ENCODE results near the gene FLVCR1. TPM values are rescaled to one million over a fixed set of nuclear protein-coding genes. Genes with fewer than 3 reads are reported as not detected.
"Not testable (repeated sequence)": the region's sequence is repeated elsewhere in the genome, so short reads cannot be mapped to it uniquely, and the experiment has no call there.

The FLVCR1 gene
- total and polyA plus RNA-seq, 4 experiments from 2014 or later, result 1.5 to 12.7 (median 6.9) TPM

DNA sequence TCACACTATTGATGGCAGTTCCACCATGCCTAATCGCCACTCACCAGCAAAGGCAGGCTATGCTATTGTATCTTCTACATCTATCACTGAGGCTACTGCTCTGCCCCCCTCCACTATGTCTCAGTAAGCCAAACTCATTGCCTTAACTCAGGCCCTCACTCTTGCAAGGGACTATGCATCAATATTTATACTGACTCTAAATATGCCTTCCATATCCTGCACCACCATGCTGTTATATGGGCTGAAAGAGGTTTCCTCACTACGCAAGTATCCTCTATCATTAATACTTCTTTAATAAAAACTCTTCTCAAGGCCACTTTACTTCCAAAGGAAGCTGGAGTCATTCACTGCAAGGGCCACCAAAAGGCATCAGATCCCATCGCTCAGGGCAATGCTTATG lies 13.6 kb upstream of the FLVCR1 start:
- POLR2A ChIA-PET (ENCODE audit: partially characterized antibody), result not testable (repeated sequence)

DNA sequence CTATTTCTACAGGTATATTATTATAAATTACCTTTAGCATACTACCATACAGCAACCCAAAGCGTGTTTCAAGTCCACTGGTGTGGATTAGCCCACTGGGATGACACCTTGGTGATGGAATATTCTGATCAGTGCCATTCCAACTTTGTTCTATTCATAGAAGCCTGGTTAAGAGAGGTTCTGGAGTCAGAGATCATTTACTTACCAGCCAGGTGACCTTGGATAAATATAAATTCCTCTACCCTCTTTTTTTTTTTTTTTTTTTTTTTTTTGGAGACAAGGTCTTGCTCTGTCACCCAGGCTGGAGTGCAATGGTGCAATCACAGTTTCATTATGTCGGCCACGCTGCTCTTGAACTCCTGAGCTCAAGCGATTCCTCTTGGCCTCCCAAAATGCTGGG lies 10.5 kb upstream of the FLVCR1 start, which contains the start of gene SPATA45:
Gene SPATA45, minus strand, starts transcription at position 101 of the 400 bp plus-strand sequence. CDS start 11,500 bp downstream, outside the sequence.
- Histone ChIP-seq H3K4me3 (ENCODE audit: low read length in 2 of 2) (no peak within 1 kb of the TSS), H3K9me3 (ENCODE audit: control insufficient read depth in 1 of 2, low read length in 2 of 2) (no peaks in the 10 kb centered on the region), H3K27ac (ENCODE audit: low read depth, low read length) (no peak within 1 kb of the TSS), H3K27me3 (ENCODE audit: insufficient read depth, low read length) (no peaks in the 10 kb centered on the region), H3K36me3 (ENCODE audit: insufficient read depth, low read length) (no peaks in the 10 kb centered on the region), H3K4me1 (ENCODE audit: insufficient read depth, low read length) (no peaks in the 10 kb centered on the region)
- CTCF ChIA-PET (ENCODE audit: partially characterized antibody), result interaction anchor here (0.9 kb wide), 1 partner anchor 28 kb away, joined by 3 read pairs; no protein-coding TSS in a partner anchor
- Mint-ChIP-seq H3K36me3 (no peaks in the 10 kb centered on the region), H3K4me1 (no peaks in the 10 kb centered on the region), H3K27ac (peak within 1 kb of the TSS in 1 of 7 donors; percentile 79), H3K27me3 (no peaks in the 10 kb centered on the region), H3K9me3 (peaks cover 0 to 11% (median 0%) of the 10 kb centered on the region in 8 donors), H3K4me3 (no peak within 1 kb of the TSS)
- DNase-seq, result no peak
- POLR2A ChIA-PET (ENCODE audit: partially characterized antibody), result no interaction called here
- intact Hi-C loops (cut with micrococcal nuclease), result no loop called here

More for the DNA sequence above, 13.6 kb upstream of the FLVCR1 start:
- intact Hi-C loops (cut with micrococcal nuclease); H3K4me1 Mint-ChIP-seq; H3K4me3 ChIP-seq (ENCODE audit: low read length in 2 of 2); H3K9me3 ChIP-seq (ENCODE audit: control insufficient read depth in 1 of 2, low read length in 2 of 2); H3K36me3 Mint-ChIP-seq; H3K4me1 ChIP-seq (ENCODE audit: insufficient read depth, low read length); H3K4me3 Mint-ChIP-seq; H3K27ac ChIP-seq (ENCODE audit: low read depth, low read length); H3K27me3 Mint-ChIP-seq; H3K27ac Mint-ChIP-seq; H3K36me3 ChIP-seq (ENCODE audit: insufficient read depth, low read length); DNase-seq; CTCF ChIA-PET (ENCODE audit: partially characterized antibody); H3K27me3 ChIP-seq (ENCODE audit: insufficient read depth, low read length); H3K9me3 Mint-ChIP-seq: not testable (repeated sequence)

DNA sequence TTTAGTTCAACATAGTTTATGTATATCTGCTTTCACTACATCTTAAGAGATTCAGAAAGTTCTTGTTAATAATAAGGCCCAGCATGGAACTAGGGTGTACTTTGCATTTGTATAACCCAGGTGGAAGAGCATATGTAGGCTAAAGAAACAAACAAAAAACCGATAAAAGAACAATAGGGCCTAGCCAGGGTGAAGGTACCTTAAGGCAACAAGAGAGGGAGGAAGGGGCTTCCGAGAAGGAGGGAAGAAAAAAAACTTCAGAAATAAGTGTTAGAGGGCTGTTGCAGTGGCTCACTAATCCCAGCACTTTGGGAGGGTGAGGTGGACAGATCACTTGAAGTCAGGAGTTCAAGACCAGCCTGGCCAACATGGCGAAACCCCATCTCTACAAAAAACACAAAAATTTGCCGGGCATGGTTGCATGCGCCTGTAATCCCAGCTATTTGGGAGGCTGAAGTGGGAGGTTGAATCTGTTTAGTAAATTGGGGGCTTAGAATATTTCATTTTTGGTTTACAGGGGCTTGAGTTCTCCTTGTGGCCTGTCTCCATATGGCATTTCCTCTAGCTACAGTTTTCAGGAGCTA lies 5.9 kb upstream of the FLVCR1 start:
- H3K27ac Mint-ChIP-seq, result no peak overlapping the region
- intact Hi-C loops (cut with micrococcal nuclease), result no loop called here
- peaks cover 0 to 7% of the 10 kb centered on the region in 2 donors for H3K36me3 Mint-ChIP-seq

GRCh38 chr1:212853658-212854057 lies 4.4 kb upstream of the FLVCR1 start:
- H3K4me1 ChIP-seq (ENCODE audit: insufficient read depth, low read length), result peaks cover 9% of the 10 kb centered on the region
- no peaks in the 10 kb centered on the region for H3K36me3 ChIP-seq (ENCODE audit: insufficient read depth, low read length)
- no peak for DNase-seq
- Mint-ChIP-seq H3K4me3 (no peak overlapping the region), H3K27ac (no peak overlapping the region), H3K27me3 (no peaks in the 10 kb centered on the region), H3K9me3 (peaks cover 0 to 5% (median 0%) of the 10 kb centered on the region in 8 donors), H3K4me1 (peaks cover 5 to 17% (median 11%) of the 10 kb centered on the region in 4 donors), H3K36me3 (peaks cover 6 to 7% of the 10 kb centered on the region in 2 donors)
- CTCF ChIA-PET (ENCODE audit: partially characterized antibody), result interaction anchor here (1.5 kb wide), 1 partner anchor 10 kb away, joined by 5 read pairs; no protein-coding TSS in a partner anchor
- intact Hi-C loops (cut with micrococcal nuclease), result no loop called here
- H3K27me3 ChIP-seq (ENCODE audit: insufficient read depth, low read length), result no peaks in the 10 kb centered on the region
- POLR2A ChIA-PET (ENCODE audit: partially characterized antibody), result no interaction called here
- no peak overlapping the region for H3K27ac ChIP-seq (ENCODE audit: low read depth, low read length)
- no peaks in the 10 kb centered on the region for H3K9me3 ChIP-seq (ENCODE audit: control insufficient read depth in 1 of 2, low read length in 2 of 2)
- H3K4me3 ChIP-seq (ENCODE audit: low read length in 2 of 2), result no peak overlapping the region

More for the DNA sequence above, 5.9 kb upstream of the FLVCR1 start:
- Mint-ChIP-seq H3K9me3 (peaks cover 0 to 11% (median 0%) of the 10 kb centered on the region in 8 donors), H3K27me3 (no peaks in the 10 kb centered on the region), H3K4me1 (peaks cover 0 to 11% (median 6%) of the 10 kb centered on the region in 4 donors), H3K4me3 (no peak overlapping the region)
- H3K9me3 ChIP-seq (ENCODE audit: control insufficient read depth in 1 of 2, low read length in 2 of 2), result no peaks in the 10 kb centered on the region
- POLR2A ChIA-PET (ENCODE audit: partially characterized antibody), result no interaction called here
- DNase-seq, result no peak
- no peak overlapping the region for H3K27ac ChIP-seq (ENCODE audit: low read depth, low read length)
- H3K4me1 ChIP-seq (ENCODE audit: insufficient read depth, low read length), result peaks cover 7% of the 10 kb centered on the region
- no peaks in the 10 kb centered on the region for H3K36me3 ChIP-seq (ENCODE audit: insufficient read depth, low read length)
- H3K4me3 ChIP-seq (ENCODE audit: low read length in 2 of 2), result no peak overlapping the region
- CTCF ChIA-PET (ENCODE audit: partially characterized antibody), result no interaction called here
- H3K27me3 ChIP-seq (ENCODE audit: insufficient read depth, low read length), result no peaks in the 10 kb centered on the region

GRCh38 chr1:212856755-212857154 lies 1.3 kb upstream of the FLVCR1 start:
- CTCF ChIA-PET (ENCODE audit: partially characterized antibody), result interaction anchor here (0.6 kb wide), 1 partner anchor 72 kb away, joined by 4 read pairs; no protein-coding TSS in a partner anchor

DNA sequence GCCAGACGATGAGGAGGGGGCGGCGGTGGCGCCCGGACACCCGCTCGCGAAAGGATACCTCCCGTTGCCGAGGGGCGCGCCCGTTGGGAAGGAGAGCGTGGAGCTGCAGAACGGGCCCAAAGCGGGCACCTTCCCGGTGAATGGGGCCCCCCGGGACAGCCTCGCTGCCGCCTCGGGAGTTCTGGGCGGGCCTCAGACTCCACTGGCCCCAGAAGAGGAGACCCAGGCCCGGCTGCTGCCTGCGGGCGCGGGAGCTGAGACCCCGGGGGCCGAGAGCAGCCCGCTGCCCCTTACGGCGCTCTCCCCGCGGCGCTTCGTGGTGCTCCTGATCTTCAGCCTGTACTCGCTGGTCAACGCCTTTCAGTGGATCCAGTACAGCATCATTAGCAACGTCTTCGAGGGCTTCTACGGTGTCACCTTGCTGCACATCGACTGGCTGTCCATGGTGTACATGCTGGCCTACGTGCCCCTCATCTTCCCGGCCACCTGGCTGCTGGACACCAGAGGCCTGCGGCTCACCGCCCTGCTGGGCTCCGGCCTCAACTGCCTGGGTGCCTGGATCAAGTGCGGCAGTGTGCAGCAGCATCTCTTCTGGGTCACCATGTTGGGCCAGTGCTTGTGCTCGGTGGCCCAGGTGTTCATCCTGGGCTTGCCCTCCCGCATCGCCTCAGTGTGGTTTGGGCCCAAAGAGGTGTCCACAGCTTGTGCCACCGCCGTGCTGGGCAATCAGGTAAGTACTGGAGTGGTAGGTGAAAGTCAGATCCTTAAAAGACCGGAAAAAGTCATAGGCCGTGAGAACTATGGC lies 588 bp downstream of the FLVCR1 start:
- CTCF ChIA-PET (ENCODE audit: partially characterized antibody), result interaction anchor here (1.2 to 1.4 kb wide), 3 partner anchors 64 to 136 kb away, joined by 3 read pairs; no protein-coding TSS in a partner anchor

More at GRCh38 chr1:212856755-212857154, 1.3 kb upstream of the FLVCR1 start:
- Histone ChIP-seq H3K4me1 (ENCODE audit: insufficient read depth, low read length) (peaks cover 31% of the 10 kb centered on the region), H3K4me3 (ENCODE audit: low read length in 2 of 2) (no peak overlapping the region), H3K27me3 (ENCODE audit: insufficient read depth, low read length) (no peaks in the 10 kb centered on the region), H3K27ac (ENCODE audit: low read depth, low read length) (no peak overlapping the region), H3K36me3 (ENCODE audit: insufficient read depth, low read length) (no peaks in the 10 kb centered on the region), H3K9me3 (ENCODE audit: control insufficient read depth in 1 of 2, low read length in 2 of 2) (no peaks in the 10 kb centered on the region)
- Mint-ChIP-seq H3K27ac (peak overlapping the region in 3 of 7 donors; percentile 23 to 81 (median 63)), H3K4me3 (peak overlapping the region in 7 of 8 donors; percentile 48 to 98 (median 58)), H3K36me3 (peaks cover 7 to 8% of the 10 kb centered on the region in 2 donors), H3K27me3 (no peaks in the 10 kb centered on the region), H3K4me1 (peaks cover 8 to 18% (median 16%) of the 10 kb centered on the region in 4 donors), H3K9me3 (peaks cover 0 to 4% (median 0%) of the 10 kb centered on the region in 8 donors)
- DNase-seq, result no peak
- POLR2A ChIA-PET (ENCODE audit: partially characterized antibody), result interaction anchor here (0.6 to 2.2 kb wide), 2 partner anchors 64 to 124 kb away, joined by 3 to 28 read pairs; partner anchors contain the start of genes NSL1 and TATDN3
- intact Hi-C loops (cut with micrococcal nuclease), result loop anchor here (5.0 kb wide), 1 partner anchor 1279 kb away; the partner anchor contains the start of gene SLC30A1

More for the DNA sequence above, 588 bp downstream of the FLVCR1 start:
- peak overlapping the region; percentile 90 to 97 (median 93) for H3K27ac Mint-ChIP-seq
- H3K27ac ChIP-seq (ENCODE audit: low read depth, low read length), result peak overlapping the region; percentile 71
- H3K36me3 Mint-ChIP-seq, result peaks cover 9 to 10% of the 10 kb centered on the region in 2 donors
- peaks cover 13 to 25% (median 20%) of the 10 kb centered on the region in 4 donors for H3K4me1 Mint-ChIP-seq
- intact Hi-C loops (cut with micrococcal nuclease), result loop anchor here (1.0 to 5.0 kb wide), 3 partner anchors 67 to 1281 kb away; partner anchors contain the start of genes ANGEL2, NSL1, SLC30A1 and TATDN3
- no peaks in the 10 kb centered on the region for H3K9me3 ChIP-seq (ENCODE audit: control insufficient read depth in 1 of 2, low read length in 2 of 2)
- peak overlapping the region; percentile 58 to 75 for H3K4me3 ChIP-seq (ENCODE audit: low read length in 2 of 2)
- no peaks in the 10 kb centered on the region for H3K27me3 ChIP-seq (ENCODE audit: insufficient read depth, low read length)
- H3K36me3 ChIP-seq (ENCODE audit: insufficient read depth, low read length), result no peaks in the 10 kb centered on the region
- no peaks in the 10 kb centered on the region for H3K9me3 Mint-ChIP-seq
- peaks cover 44% of the 10 kb centered on the region for H3K4me1 ChIP-seq (ENCODE audit: insufficient read depth, low read length)
- no peaks in the 10 kb centered on the region for H3K27me3 Mint-ChIP-seq
- POLR2A ChIA-PET (ENCODE audit: partially characterized antibody), result interaction anchor here (0.5 to 2.2 kb wide), 6 partner anchors 23 to 572 kb away, joined by 3 to 28 read pairs (median 3); partner anchors contain the start of genes NSL1 and TATDN3
- peak; percentile 15 to 40 (median 29) for DNase-seq
- H3K4me3 Mint-ChIP-seq, result peak overlapping the region in 6 of 8 donors; percentile 93 to 98 (median 96)

Measured in CD4-positive, alpha-beta memory T cell (primary cell).